HG03575 (cell line): Measurements from ENCODE around the gene IDI2.
"Not testable (repeated sequence)": the region's sequence is repeated elsewhere in the genome, so short reads cannot be mapped to it uniquely, and the experiment has no call there.

Experiments used
- ATAC-seq: cut with Tn5 transposase; IDR thresholded peaks from one replicate; pipeline ENCODE4 v1.9.1; 2021; ENCODE audit not compliant: unreplicated experiment, insufficient number of reproducible peaks, low FRiP score; ENCODE audit errors: extremely low read depth

IDI2 gene

GRCh38 chr10:1025683-1026082 is at the start of gene IDI2:
TSS of gene IDI2 (minus strand) at chr10:1025859. CDS start at chr10:1024723, 1,136 bp downstream.
- ATAC-seq, result no peak

- ATAC-seq, result no peak
These were observed 49.2 kb upstream of the IDI2 start for GRCh38 chr10:1074748-1075308.

GRCh38 chr10:1074052-1074747 is 48.5 kb upstream of the IDI2 start:
- ATAC-seq, result no peak

GRCh38 chr10:1070919-1071318 is 45.3 kb upstream of the IDI2 start:
- no peak for ATAC-seq

- no peak for ATAC-seq
These were observed 43.0 kb upstream of the IDI2 start for GRCh38 chr10:1068380-1069361.

GRCh38 chr10:1066734-1067133 is 41.1 kb upstream of the IDI2 start:
- not testable (repeated sequence) for ATAC-seq

GRCh38 chr10:1064964-1065247 is 39.2 kb upstream of the IDI2 start:
- no peak for ATAC-seq

- ATAC-seq, result no peak
These were observed 37.7 kb upstream of the IDI2 start for GRCh38 chr10:1063232-1063865.

GRCh38 chr10:1061930-1062774 is 36.5 kb upstream of the IDI2 start:
- no peak for ATAC-seq

- ATAC-seq, result no peak
These were observed 34.2 kb upstream of the IDI2 start for GRCh38 chr10:1059902-1060301.

GRCh38 chr10:1058017-1058416 is 32.4 kb upstream of the IDI2 start:
- no peak for ATAC-seq

- ATAC-seq, result no peak
These were observed 31.5 kb upstream of the IDI2 start for GRCh38 chr10:1057106-1057657.

- ATAC-seq, result peak; percentile 49
These were observed 30.9 kb upstream of the IDI2 start, which contains the start of gene WDR37 for GRCh38 chr10:1056326-1057105. TSS of gene WDR37 (plus strand) at chr10:1056385. CDS start at chr10:1072156, 15,771 bp downstream.

GRCh38 chr10:1054684-1055083 is 29.0 kb upstream of the IDI2 start:
- ATAC-seq, result no peak

- no peak for ATAC-seq
These were observed 24.9 kb upstream of the IDI2 start for GRCh38 chr10:1050554-1050953.

GRCh38 chr10:1050145-1050544 is 24.5 kb upstream of the IDI2 start:
- ATAC-seq, result no peak

GRCh38 chr10:1049425-1049958 is 23.8 kb upstream of the IDI2 start:
- peak; percentile 25 for ATAC-seq
